ENCODE data around the gene ARHGEF16.

ARHGEF16 gene

DNA sequence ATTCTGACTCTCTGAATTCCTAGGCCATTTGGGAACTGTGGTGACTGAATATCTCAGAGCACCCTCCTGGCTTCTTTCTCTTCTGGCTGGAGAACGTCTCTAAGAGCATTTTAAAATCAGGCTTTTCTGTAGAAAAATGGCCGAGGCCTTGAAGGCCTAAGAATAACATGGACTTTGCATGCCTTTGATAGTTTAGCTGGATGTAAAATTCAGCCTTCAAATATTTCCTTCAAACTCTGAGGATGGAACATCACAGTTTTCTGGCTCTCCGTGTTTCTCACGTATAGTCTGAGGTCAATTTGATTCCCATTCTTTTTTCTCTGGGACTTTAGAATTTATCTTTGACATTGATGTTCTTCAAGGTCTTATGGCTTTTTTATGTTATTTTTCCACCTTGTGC lies 34.0 kb downstream of the ARHGEF16 start:
- Histone ChIP-seq H3K4me1 (ENCODE audit: control insufficient read depth, insufficient read depth, low read length) (peaks cover 9% of the 10 kb centered on the region), H3K4me3 (ENCODE audit: low read length) (no peak overlapping the region), H3K9me3 (ENCODE audit: control insufficient read depth, low read length) (no peaks in the 10 kb centered on the region), H3K9ac (ENCODE audit: low read length) (no peak overlapping the region), H3K36me3 (ENCODE audit: control insufficient read depth, insufficient read depth, low read length) (no peaks in the 10 kb centered on the region), H3K27me3 (ENCODE audit: control insufficient read depth, insufficient read depth, low read length) (no peaks in the 10 kb centered on the region)

DNA sequence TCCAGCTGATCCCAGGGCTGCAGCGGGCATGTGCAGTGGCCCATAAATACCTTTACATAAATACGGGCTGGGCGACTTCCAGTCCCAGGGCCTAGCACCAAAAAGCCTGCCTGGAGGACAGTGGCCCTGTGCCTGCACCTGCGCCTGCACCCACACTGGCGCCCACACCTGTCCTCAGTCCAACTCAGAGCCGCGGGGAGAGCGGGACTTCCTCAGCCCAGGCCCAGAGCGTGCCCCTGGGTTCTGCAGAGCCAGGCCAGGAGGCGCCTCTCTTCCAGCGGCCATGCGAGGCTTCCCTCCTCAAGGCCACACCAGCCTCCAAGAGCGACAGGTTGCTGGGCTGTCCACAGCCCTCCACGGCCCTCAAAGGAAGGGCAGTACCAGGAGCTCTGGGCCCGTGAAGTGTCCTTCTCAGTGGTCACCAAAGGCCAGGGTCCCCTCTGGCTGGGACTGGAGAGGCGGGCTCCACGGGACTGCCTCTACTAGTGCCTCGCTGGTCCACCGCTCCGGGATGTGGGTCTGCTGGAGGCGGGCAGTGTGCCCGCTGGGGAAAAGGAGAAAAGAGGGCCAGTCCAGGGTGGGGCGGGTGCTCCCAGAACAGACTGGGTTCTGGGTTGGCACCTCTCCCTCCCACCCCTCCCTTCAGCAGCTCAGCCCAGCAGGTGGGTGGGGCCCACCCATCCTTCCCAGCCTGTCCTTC lies 35.7 kb downstream of the ARHGEF16 start:
- Histone ChIP-seq H3K9ac (ENCODE audit: low read length) (no peak overlapping the region), H3K4me1 (ENCODE audit: control insufficient read depth, insufficient read depth, low read length) (no peaks in the 10 kb centered on the region), H3K36me3 (ENCODE audit: control insufficient read depth, insufficient read depth, low read length) (no peaks in the 10 kb centered on the region), H3K27me3 (ENCODE audit: control insufficient read depth, insufficient read depth, low read length) (no peaks in the 10 kb centered on the region), H3K4me3 (ENCODE audit: low read length) (no peak overlapping the region), H3K9me3 (ENCODE audit: control insufficient read depth, low read length) (no peaks in the 10 kb centered on the region)

- H3K36me3 ChIP-seq (ENCODE audit: control insufficient read depth, insufficient read depth, low read length) = no peaks in the 10 kb centered on the region
- no peak overlapping the region for H3K4me3 ChIP-seq (ENCODE audit: low read length)
- no peaks in the 10 kb centered on the region for H3K27me3 ChIP-seq (ENCODE audit: control insufficient read depth, insufficient read depth, low read length)
- no peaks in the 10 kb centered on the region for H3K9me3 ChIP-seq (ENCODE audit: control insufficient read depth, low read length)
- H3K4me1 ChIP-seq (ENCODE audit: control insufficient read depth, insufficient read depth, low read length) = no peaks in the 10 kb centered on the region
- H3K9ac ChIP-seq (ENCODE audit: low read length) = no peak overlapping the region
Observed at GRCh38 chr1:3491291-3492246, 37.1 kb downstream of the ARHGEF16 start.

DNA sequence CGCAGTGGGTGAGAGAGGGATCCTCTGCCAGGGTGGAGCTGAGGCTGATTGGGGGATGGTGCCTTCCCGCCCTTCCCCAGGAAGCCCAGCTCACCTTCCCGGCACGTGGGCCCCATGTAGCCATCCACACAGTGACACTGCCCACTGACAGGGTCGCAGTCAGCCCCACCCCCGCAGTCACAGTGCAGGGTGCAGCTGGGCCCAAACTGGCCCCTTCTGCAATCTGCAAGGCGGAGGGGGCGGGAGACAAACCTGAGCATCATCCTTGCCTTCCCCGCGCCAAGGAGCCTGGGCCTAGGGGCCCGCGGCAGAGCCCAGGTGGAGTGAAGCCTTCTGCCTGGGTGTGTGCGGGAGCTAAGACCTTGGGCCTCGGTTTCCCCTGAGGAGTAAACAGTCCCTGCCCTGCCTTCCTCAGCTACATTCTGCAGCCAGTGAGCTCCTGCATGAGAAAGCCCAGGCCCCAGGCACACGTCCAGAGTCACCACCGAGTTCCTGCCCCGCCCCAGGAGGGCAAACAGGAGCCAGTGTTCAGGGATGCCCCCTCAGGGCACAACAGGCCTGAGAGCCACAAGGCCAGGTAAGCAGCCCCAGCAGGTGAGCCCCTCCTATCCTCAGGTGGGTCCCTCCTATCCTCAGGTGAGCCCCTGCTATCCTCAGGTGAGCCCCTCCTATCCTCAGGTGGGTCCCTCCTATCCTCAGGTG lies 38.2 kb downstream of the ARHGEF16 start:
- Histone ChIP-seq H3K36me3 (ENCODE audit: control insufficient read depth, insufficient read depth, low read length) (no peaks in the 10 kb centered on the region), H3K4me1 (ENCODE audit: control insufficient read depth, insufficient read depth, low read length) (no peaks in the 10 kb centered on the region), H3K9me3 (ENCODE audit: control insufficient read depth, low read length) (no peaks in the 10 kb centered on the region), H3K27me3 (ENCODE audit: control insufficient read depth, insufficient read depth, low read length) (no peaks in the 10 kb centered on the region), H3K9ac (ENCODE audit: low read length) (no peak overlapping the region), H3K4me3 (ENCODE audit: low read length) (no peak overlapping the region)

DNA sequence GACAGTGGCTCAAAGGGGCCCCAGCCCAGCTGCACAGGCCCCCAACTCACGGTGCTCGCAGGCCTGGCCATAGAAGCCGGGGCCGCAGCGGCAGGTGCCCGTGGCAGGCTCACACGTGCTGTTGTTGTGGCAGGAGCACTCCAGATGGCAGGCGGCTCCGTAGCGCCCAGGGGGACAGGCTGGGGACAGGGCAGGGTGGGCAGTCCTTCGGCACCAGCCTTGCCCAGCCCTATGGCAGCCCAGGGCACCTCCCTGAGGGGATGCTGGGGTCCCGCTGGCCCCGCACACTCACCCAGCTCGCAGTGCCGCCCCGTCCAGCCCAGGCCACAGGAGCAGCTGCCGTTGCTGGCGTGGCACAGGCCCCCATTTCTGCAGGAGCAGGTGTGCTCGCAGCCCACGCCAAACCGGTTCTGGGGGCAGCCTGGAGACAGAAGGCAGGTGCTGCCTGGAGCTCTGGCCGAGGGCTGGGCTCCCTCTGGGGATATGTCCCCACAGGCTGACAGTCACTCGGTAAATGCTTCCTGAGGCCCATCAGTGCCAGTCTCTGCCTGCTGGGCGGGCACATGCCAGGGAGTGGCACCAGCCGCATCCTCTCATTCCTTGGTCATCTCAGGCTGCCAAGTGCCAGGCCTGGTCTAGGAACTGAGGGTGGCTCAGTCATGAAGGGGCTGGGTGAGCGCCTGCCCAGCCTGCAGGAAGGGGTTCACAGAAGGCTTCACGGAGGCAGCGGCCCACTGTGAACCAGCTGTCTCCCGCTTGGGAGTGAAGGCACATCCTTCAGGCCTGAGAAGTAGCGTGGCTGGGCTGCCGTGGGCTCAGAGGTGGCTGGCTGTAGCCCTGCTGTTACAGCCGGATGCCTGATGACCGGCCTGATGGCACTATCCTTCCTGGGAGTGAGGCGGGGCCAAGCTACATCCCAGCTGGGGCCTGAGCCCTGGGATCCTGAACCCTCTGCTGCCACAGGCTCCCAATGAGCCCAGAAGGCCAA lies 40.1 kb downstream of the ARHGEF16 start:
- no peaks in the 10 kb centered on the region for H3K9me3 ChIP-seq (ENCODE audit: control insufficient read depth, low read length)
- no peak overlapping the region for H3K9ac ChIP-seq (ENCODE audit: low read length)
- H3K27me3 ChIP-seq (ENCODE audit: control insufficient read depth, insufficient read depth, low read length) = no peaks in the 10 kb centered on the region
- no peaks in the 10 kb centered on the region for H3K36me3 ChIP-seq (ENCODE audit: control insufficient read depth, insufficient read depth, low read length)
- no peaks in the 10 kb centered on the region for H3K4me1 ChIP-seq (ENCODE audit: control insufficient read depth, insufficient read depth, low read length)
- no peak overlapping the region for H3K4me3 ChIP-seq (ENCODE audit: low read length)

GRCh38 chr1:3495776-3496745 lies 41.6 kb downstream of the ARHGEF16 start:
- no peaks in the 10 kb centered on the region for H3K27me3 ChIP-seq (ENCODE audit: control insufficient read depth, insufficient read depth, low read length)
- no peak overlapping the region for H3K4me3 ChIP-seq (ENCODE audit: low read length)
- H3K9ac ChIP-seq (ENCODE audit: low read length) = no peak overlapping the region
- H3K9me3 ChIP-seq (ENCODE audit: control insufficient read depth, low read length) = no peaks in the 10 kb centered on the region
- H3K4me1 ChIP-seq (ENCODE audit: control insufficient read depth, insufficient read depth, low read length) = no peaks in the 10 kb centered on the region
- H3K36me3 ChIP-seq (ENCODE audit: control insufficient read depth, insufficient read depth, low read length) = no peaks in the 10 kb centered on the region

DNA sequence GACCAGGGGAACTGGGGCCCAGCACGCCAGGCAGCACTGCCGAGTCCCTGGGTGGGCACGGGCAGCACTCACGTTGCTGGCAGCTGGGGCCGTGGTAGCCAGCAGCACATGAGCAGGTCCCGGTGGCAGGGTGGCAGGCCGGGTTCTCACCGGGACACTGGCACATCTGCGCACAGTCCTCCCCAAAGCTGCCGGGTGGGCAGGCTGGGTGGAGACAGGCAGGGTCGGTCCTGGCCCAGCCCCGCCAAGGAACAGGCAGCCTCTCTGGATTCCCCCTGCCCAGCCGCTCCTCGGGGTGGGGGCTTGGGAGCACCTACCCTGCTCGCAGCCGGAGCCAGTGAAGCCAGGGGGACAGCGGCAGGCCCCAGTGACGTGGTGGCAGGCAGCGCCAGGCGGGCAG lies 42.5 kb downstream of the ARHGEF16 start:
- Histone ChIP-seq H3K4me1 (ENCODE audit: control insufficient read depth, insufficient read depth, low read length) (no peaks in the 10 kb centered on the region), H3K4me3 (ENCODE audit: low read length) (no peak overlapping the region), H3K36me3 (ENCODE audit: control insufficient read depth, insufficient read depth, low read length) (no peaks in the 10 kb centered on the region), H3K9ac (ENCODE audit: low read length) (no peak overlapping the region), H3K27me3 (ENCODE audit: control insufficient read depth, insufficient read depth, low read length) (no peaks in the 10 kb centered on the region), H3K9me3 (ENCODE audit: control insufficient read depth, low read length) (no peaks in the 10 kb centered on the region)

DNA sequence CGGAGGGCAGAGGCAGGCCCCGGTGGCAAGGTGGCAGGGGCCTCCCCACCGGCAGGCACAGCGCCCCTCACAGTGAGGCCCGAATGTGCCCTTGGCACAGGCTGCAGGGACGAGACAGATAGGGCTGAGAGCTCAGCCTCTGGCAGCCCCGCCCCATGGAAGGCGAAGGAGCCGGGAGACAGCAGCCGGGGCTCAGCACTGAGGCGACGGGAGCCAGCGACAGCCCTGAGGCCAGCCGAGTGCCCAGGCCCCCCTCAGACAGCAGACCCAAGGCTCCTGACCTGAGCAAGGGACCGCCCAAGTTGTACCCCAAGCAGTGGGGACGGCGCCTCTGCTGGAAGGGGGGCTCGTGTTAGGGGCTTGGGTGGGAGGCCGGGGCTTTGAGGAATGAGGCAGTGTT lies 43.1 kb downstream of the ARHGEF16 start:
- Histone ChIP-seq H3K4me1 (ENCODE audit: control insufficient read depth, insufficient read depth, low read length) (no peaks in the 10 kb centered on the region), H3K9me3 (ENCODE audit: control insufficient read depth, low read length) (no peaks in the 10 kb centered on the region), H3K9ac (ENCODE audit: low read length) (no peak overlapping the region), H3K4me3 (ENCODE audit: low read length) (no peak overlapping the region), H3K36me3 (ENCODE audit: control insufficient read depth, insufficient read depth, low read length) (no peaks in the 10 kb centered on the region), H3K27me3 (ENCODE audit: control insufficient read depth, insufficient read depth, low read length) (no peaks in the 10 kb centered on the region)

- H3K9me3 ChIP-seq (ENCODE audit: control insufficient read depth, low read length) = no peaks in the 10 kb centered on the region
- H3K27me3 ChIP-seq (ENCODE audit: control insufficient read depth, insufficient read depth, low read length) = no peaks in the 10 kb centered on the region
- no peaks in the 10 kb centered on the region for H3K36me3 ChIP-seq (ENCODE audit: control insufficient read depth, insufficient read depth, low read length)
- no peak overlapping the region for H3K4me3 ChIP-seq (ENCODE audit: low read length)
- no peaks in the 10 kb centered on the region for H3K4me1 ChIP-seq (ENCODE audit: control insufficient read depth, insufficient read depth, low read length)
- H3K9ac ChIP-seq (ENCODE audit: low read length) = no peak overlapping the region
Observed at GRCh38 chr1:3498246-3498930, 43.9 kb downstream of the ARHGEF16 start.

GRCh38 chr1:3498986-3499385 lies 44.5 kb downstream of the ARHGEF16 start:
- H3K9ac ChIP-seq (ENCODE audit: low read length) = no peak overlapping the region
- H3K4me1 ChIP-seq (ENCODE audit: control insufficient read depth, insufficient read depth, low read length) = no peaks in the 10 kb centered on the region
- no peak overlapping the region for H3K4me3 ChIP-seq (ENCODE audit: low read length)
- H3K36me3 ChIP-seq (ENCODE audit: control insufficient read depth, insufficient read depth, low read length) = no peaks in the 10 kb centered on the region
- no peaks in the 10 kb centered on the region for H3K9me3 ChIP-seq (ENCODE audit: control insufficient read depth, low read length)
- no peaks in the 10 kb centered on the region for H3K27me3 ChIP-seq (ENCODE audit: control insufficient read depth, insufficient read depth, low read length)

All from mucosa of stomach (tissue), 1 donor.